HG03575 (cell line): ENCODE measurements around the gene SMIM24.
"Not testable (repeated sequence)": the region's sequence is repeated elsewhere in the genome, so short reads cannot be mapped to it uniquely, and the experiment has no call there.

Experiments
- ATAC-seq: cut with Tn5 transposase; IDR thresholded peaks from one replicate; pipeline ENCODE4 v1.9.1; 2021; ENCODE audit not compliant: unreplicated experiment, insufficient number of reproducible peaks, low FRiP score; ENCODE audit errors: extremely low read depth

The SMIM24 gene

DNA sequence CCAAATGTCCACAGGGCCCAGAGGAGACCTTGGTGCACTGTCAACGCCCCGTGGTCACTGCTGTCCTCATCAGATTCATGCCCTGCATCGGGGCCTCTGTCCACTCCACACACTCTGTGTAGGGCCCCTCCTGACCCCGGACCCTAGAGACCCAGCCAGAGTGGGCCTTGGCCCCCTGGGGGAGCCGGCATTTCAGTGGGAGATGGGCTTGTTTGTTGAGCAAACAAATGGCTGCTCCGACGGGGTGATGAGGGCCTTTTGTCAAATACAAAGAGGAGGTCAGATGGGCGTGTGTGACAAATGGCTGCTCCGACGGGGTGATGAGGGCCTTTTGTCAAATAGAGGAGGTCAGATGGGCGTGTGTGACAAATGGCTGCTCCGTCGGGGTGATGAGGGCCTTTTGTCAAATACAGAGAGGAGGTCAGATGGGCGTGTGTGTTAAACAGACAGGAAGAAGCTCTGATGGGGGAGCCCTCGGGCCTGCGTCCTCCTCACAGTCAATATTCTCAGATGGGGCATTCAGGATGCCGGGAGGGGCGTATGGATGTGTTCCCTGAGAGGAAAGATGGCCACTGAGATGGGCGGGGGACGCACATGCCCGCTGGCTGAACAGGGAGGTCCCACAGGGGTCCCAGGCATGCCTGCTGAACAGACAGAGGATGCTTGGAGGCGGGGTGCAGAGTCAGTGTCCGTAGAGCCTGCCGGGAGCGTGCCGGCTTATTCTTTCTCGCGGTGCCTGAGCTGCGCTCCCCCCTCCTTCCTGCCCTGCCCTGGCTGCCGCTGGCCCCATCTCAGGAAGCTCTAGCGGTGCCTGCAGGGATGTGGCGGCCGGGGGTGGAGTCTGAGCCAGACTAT, 36.3 kb downstream of the SMIM24 start:
- no peak for ATAC-seq

DNA sequence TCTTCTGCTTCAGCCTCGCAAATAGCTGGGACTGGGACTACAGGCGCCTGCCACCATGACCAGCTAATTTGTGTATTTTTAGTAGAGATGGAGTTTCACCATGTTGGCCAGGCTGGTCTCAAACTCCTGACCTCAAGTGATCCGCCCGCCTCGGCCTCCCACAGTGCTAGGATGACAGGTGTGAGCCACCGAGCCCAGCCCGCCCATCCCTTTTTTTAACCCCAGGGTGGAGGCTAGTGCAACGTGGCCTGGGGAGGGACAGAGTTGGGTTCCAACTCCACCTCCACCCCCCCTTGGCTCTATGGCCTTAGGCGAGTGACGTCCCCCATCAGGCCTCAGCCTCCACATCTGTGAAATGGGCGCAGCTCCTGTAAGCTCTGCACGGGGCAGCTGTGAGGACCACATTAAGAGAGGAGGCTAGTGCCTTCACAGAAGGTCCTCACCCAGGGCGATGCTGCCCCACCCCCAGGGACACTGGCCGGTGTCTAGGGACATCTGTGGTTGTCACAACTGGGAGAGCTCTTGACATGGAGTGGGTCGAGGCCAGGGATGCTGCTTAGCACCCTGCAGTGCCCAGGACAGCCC, 37.7 kb downstream of the SMIM24 start:
- ATAC-seq: no peak

- ATAC-seq: no peak
These were observed 38.4 kb downstream of the SMIM24 start for GRCh38 chr19:3441986-3442329.

DNA sequence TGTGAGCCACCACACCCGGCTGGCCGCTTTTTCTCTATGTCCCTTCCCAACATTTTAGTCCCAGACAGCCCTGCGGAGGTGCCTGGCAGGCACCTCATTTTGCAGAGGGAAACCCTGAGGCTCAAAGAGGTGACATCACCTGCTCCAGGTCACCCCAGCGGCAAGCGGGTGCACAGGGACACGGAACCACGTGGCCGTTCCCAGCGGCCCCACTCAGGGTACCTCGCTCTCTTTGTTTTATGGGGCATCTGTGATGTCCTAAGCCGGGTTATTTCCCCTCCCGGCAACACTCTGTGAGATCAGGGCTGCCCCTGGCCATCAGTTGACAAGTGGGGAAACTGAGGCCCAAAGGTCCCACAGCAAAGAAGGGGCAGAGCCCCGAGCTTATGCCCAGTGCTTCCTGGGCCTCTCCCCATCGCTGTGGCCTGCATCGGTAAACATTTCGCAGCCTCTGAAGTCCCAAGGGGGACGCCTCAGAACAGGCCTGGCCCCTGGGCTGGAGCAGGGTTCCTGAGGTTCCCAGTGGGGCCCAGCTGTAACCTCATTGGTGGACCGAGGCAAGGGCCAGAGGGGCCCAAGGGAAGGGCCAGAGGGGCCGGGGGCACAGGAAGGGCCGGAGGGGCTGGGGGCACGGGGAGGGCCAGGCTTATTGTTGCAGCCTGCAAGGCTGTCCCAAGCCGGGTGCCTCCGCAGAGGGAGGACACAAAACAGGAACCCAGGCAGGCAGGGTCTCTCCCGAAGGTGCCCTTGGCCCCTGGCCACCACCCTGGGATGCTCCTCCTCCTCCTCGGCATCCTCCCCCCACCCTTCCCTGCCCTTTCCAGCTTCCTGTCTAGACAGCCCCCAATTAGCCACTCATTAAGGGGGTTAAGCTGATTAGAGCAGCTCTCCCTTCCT, 39.0 kb downstream of the SMIM24 start:
- no peak for ATAC-seq

DNA sequence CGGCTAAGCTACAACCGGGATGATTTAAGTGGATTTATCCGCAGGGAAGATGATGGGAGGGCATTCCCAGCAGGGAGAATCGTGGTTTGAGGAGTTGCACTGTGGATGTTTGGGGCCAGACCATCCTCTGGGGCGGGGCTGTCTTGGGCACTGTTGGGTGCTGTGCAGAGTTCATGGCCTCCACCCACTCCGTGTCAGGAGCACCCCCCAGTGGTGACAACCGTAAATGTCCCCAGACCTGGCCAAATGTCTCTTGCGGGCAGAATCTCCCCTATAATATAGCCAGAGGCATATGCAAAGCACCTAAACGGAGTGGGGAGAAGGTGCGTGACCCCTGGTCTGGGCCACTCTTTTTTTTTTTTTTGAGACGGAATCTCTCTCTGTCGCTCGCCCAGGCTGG, 40.2 kb downstream of the SMIM24 start:
- no peak for ATAC-seq

GRCh38 chr19:3434630-3435553, 45.4 kb downstream of the SMIM24 start:
- no peak for ATAC-seq

GRCh38 chr19:3433805-3434540, 46.4 kb downstream of the SMIM24 start:
- no peak for ATAC-seq

GRCh38 chr19:3433313-3433712, 47.0 kb downstream of the SMIM24 start:
- ATAC-seq: no peak

GRCh38 chr19:3431760-3432397, 48.4 kb downstream of the SMIM24 start:
- no peak for ATAC-seq

DNA sequence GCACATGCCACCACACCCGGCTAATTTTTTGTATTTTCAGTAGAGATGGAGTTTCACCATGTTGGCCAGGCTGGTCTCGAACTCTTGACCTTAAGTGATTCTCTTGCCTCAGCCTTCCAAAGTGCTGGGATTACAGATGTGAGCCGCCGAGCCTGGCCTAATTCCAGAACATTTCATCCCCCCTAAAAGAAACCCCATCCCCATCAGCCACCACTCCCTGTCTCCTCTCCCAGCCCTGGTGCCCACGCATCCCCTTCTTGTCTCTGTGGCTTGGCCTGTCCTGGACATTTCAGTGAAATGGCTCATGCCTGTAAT, 50.0 kb downstream of the SMIM24 start:
- ATAC-seq: not testable (repeated sequence)

DNA sequence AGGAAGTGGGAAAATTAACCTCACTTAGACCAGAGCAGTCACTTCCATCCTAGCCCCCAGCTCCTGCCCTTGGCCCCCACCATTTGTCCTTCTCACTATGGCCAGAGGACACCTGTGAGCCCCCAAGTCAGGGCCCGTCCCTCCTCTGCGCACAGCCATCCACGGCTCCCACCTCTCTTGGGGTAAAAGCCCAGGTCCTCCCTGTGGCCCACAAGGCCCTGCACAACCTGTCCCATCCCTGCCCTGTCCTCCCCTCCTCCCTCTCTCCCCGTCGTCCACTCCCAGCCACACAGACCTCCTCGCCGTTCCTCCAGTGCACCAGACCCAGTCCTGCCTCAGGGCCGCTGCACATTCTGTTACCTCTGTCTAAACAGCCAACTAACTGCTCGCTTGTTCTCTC, 53.9 kb downstream of the SMIM24 start:
- ATAC-seq: no peak
